Prostate gland (tissue), 2 donors: ENCODE data around the gene ANKRD63. TPM values are rescaled to one million over a fixed set of nuclear protein-coding genes. Genes with fewer than 3 reads are reported as not detected.

ENCODE experiments used
- DNase-seq: peaks from one replicate; pipeline ENCODE4 v3.0.0-alpha.2; 2019; ENCODE audit warnings: low spot score
- H3K27ac ChIP-seq, 2 donors: fragments of 200-600 bp; sonication (generic); 2 replicates each; pipeline ENCODE4 v1.5.1; 2017 to 2019
- H3K27me3 ChIP-seq: fragments of 200-600 bp; sonication (generic); replicated peaks from 2 replicates; pipeline ENCODE4 v1.5.1; 2019; ENCODE audit not compliant: insufficient read depth
- H3K36me3 ChIP-seq, 2 donors: fragments of 200-600 bp; sonication (generic); 1 replicate in 1 of 2; 2 replicates in 1 of 2; pipeline versions ENCODE4 v1.5.1 to v1.8.1; 2017 to 2019
- H3K4me1 ChIP-seq: fragments of 200-600 bp; sonication (generic); replicated peaks from 2 replicates; pipeline ENCODE4 v1.5.1; 2019
- H3K4me3 ChIP-seq, 2 donors: fragments of 200-600 bp; sonication (generic); 2 replicates each; pipeline ENCODE4 v1.5.1; 2017 to 2019
- H3K9me3 ChIP-seq: fragments of 200-600 bp; sonication (generic); 2 replicates; pipeline ENCODE4 v1.5.1; 2017
- CTCF ChIP-seq, 4 experiments: fragments of 200-600 bp in 2 of 4; fragments of 450-650 bp in 2 of 4; sonication (generic) in 2 of 4; IDR thresholded peaks; 1 replicate in 3 of 4; 2 replicates in 1 of 4; pipeline ENCODE4 v1.5.1; 2016 to 2019; ENCODE audit warnings: antibody characterized with exemption in 4 of 4, mild to moderate bottlenecking in 2 of 4, moderate library complexity in 2 of 4
- POLR2A ChIP-seq: fragments of 450-650 bp; IDR thresholded peaks from one replicate; pipeline ENCODE4 v1.6.1; 2016; ENCODE audit warnings: antibody characterized with exemption, mild to moderate bottlenecking
- POLR2AphosphoS5 ChIP-seq: sonication (generic); formaldehyde crosslinking; IDR thresholded peaks from one replicate; pipeline ENCODE4 v1.6.1; 2017; ENCODE audit warnings: antibody characterized with exemption
- WGBS: methylation state at CpG from one replicate; pipeline ENCODE4 v1.1.5; 2018; 5-methylcytosine and 5-hydroxymethylcytosine counted together
- intact Hi-C: fragments of 100-400 bp; cut with DNase I; formaldehyde crosslinking; loops from one replicate; pipeline ENCODE4 v1.14.2; 2022
- total RNA-seq, 2 donors: library from RNA; depleted of rRNA; stranded (reverse); fragments of >200 nt; gene quantifications; one replicate each; pipeline ENCODE4 v1.1.0, GENCODE V29; 2016

The ANKRD63 gene
- total RNA-seq, 2 donors from 2014 or later: 2.7 TPM; not detected in 1

- H3K4me1 ChIP-seq: no peaks in the 10 kb centered on the region
- no peaks in the 10 kb centered on the region for H3K27me3 ChIP-seq
- no peak for TF ChIP-seq POLR2AphosphoS5
- TF ChIP-seq POLR2A: no peak
- no peak for TF ChIP-seq CTCF (IDR thresholded peaks at IDR 0.05)
- 81% methylated on average over 11 of the region's 11 CpGs for WGBS
- no peaks in the 10 kb centered on the region for H3K36me3 ChIP-seq
- no peak overlapping the region for H3K4me3 ChIP-seq
- H3K9me3 ChIP-seq: no peaks in the 10 kb centered on the region
- DNase-seq: no peak
- no peak overlapping the region for H3K27ac ChIP-seq
- intact Hi-C loops: loop anchor here (5.0 kb wide), 1 partner anchor 163 kb away; the partner anchor contains the start of gene BMF
Measured at GRCh38 chr15:40270246-40270995, 12.4 kb downstream of the ANKRD63 start.

- no peaks in the 10 kb centered on the region for H3K4me1 ChIP-seq
- no peak for DNase-seq
- no peak overlapping the region for H3K27ac ChIP-seq
- no peaks in the 10 kb centered on the region for H3K36me3 ChIP-seq
- no peaks in the 10 kb centered on the region for H3K9me3 ChIP-seq
- intact Hi-C loops: loop anchor here (5.0 kb wide), 1 partner anchor 162 kb away; the partner anchor contains the start of gene BMF
- 74% methylated on average over 4 of the region's 4 CpGs for WGBS
- TF ChIP-seq CTCF (IDR thresholded peaks at IDR 0.05) (no peak), POLR2AphosphoS5 (no peak), POLR2A (no peak)
- H3K27me3 ChIP-seq: no peaks in the 10 kb centered on the region
- no peak overlapping the region for H3K4me3 ChIP-seq
Measured at GRCh38 chr15:40269604-40270003, 13.3 kb downstream of the ANKRD63 start.

- Histone ChIP-seq H3K27ac (no peak overlapping the region), H3K4me1 (no peaks in the 10 kb centered on the region), H3K9me3 (no peaks in the 10 kb centered on the region), H3K36me3 (no peaks in the 10 kb centered on the region), H3K27me3 (no peaks in the 10 kb centered on the region), H3K4me3 (no peak overlapping the region)
- TF ChIP-seq POLR2AphosphoS5 (no peak), POLR2A (no peak), CTCF (IDR thresholded peaks at IDR 0.05) (no peak)
- intact Hi-C loops: no loop called here
- 97% methylated on average over 4 of the region's 4 CpGs for WGBS
- no peak for DNase-seq
Measured at GRCh38 chr15:40267670-40268069, 15.2 kb downstream of the ANKRD63 start.

- no peaks in the 10 kb centered on the region for H3K27me3 ChIP-seq
- intact Hi-C loops: no loop called here
- WGBS: 23% methylated on average over 7 of the region's 7 CpGs
Measured at GRCh38 chr15:40266828-40267304, 16.0 kb downstream of the ANKRD63 start.

More at GRCh38 chr15:40266828-40267304, 16.0 kb downstream of the ANKRD63 start:
- H3K4me1 ChIP-seq: no peaks in the 10 kb centered on the region
- TF ChIP-seq POLR2A (peak; percentile 56), POLR2AphosphoS5 (peak; percentile 80), CTCF (IDR thresholded peaks at IDR 0.05) (no peak)
- peak; percentile 58 for DNase-seq
- H3K36me3 ChIP-seq: no peaks in the 10 kb centered on the region
- H3K4me3 ChIP-seq: no peak overlapping the region
- no peak overlapping the region for H3K27ac ChIP-seq
- no peaks in the 10 kb centered on the region for H3K9me3 ChIP-seq
